Osteoblast (primary cell): ENCODE results near the gene INAFM2. TPM values are rescaled to one million over a fixed set of nuclear protein-coding genes. Genes with fewer than 3 reads are reported as not detected.

ENCODE experiments used
- DNase-seq: peaks from one replicate; pipeline ENCODE4 v3.0.0; 2011; ENCODE audit warnings: low spot score, mixed read lengths; ENCODE audit not compliant: insufficient read length; ENCODE audit errors: missing footprints
- H2AFZ ChIP-seq: 2 replicates; pipeline ENCODE4 v1.6.0; 2011; ENCODE audit warnings: mild to moderate bottlenecking, low read length
- H3K27ac ChIP-seq: 2 replicates; pipeline ENCODE4 v1.5.1; 2011; ENCODE audit warnings: mild to moderate bottlenecking, low read depth, low read length, moderate library complexity
- H3K27me3 ChIP-seq: 2 replicates; pipeline ENCODE4 v1.6.0; 2012; ENCODE audit warnings: mild to moderate bottlenecking, control low read depth, inconsistent platforms, low read length, moderate library complexity; ENCODE audit not compliant: insufficient read depth
- H3K36me3 ChIP-seq: 2 replicates; pipeline ENCODE4 v1.5.1; 2011; ENCODE audit warnings: mild to moderate bottlenecking, low read length, control low read depth, moderate library complexity; ENCODE audit not compliant: insufficient read depth
- H3K4me1 ChIP-seq: 2 replicates; pipeline ENCODE4 v1.5.1; 2011; ENCODE audit warnings: mild to moderate bottlenecking, low read length, control low read depth, moderate library complexity; ENCODE audit not compliant: insufficient read depth
- H3K4me2 ChIP-seq: 2 replicates; pipeline ENCODE4 v1.6.0; 2011; ENCODE audit warnings: mild to moderate bottlenecking, low read length; ENCODE audit not compliant: insufficient read depth
- H3K4me3 ChIP-seq: fragments of 200-600 bp; sonication (generic); 3 replicates; pipeline ENCODE4 v1.5.1; 2012; ENCODE audit warnings: mild to moderate bottlenecking, low read length, inconsistent platforms; ENCODE audit not compliant: insufficient read depth
- H3K79me2 ChIP-seq: 2 replicates; pipeline ENCODE4 v1.6.0; 2012; ENCODE audit warnings: mild to moderate bottlenecking, low read length, control low read depth, inconsistent platforms; ENCODE audit not compliant: insufficient read depth
- H3K9me3 ChIP-seq: 2 replicates; pipeline ENCODE4 v1.5.1; 2011; ENCODE audit warnings: low read depth, low read length, control low read depth
- H4K20me1 ChIP-seq: 2 replicates; pipeline ENCODE4 v1.6.0; 2012; ENCODE audit warnings: mild to moderate bottlenecking, low read length, control low read depth; ENCODE audit not compliant: insufficient read depth
- CTCF ChIP-seq: IDR thresholded peaks from 2 replicates; pipeline ENCODE4 v1.5.1; 2011; ENCODE audit warnings: mild to moderate bottlenecking, low read depth, low read length, moderate library complexity; ENCODE audit errors: extremely low read depth
- total RNA-seq: library from RNA; depleted of rRNA; stranded (reverse); fragments of >200 nt; gene quantifications from 2 replicates; pipeline ENCODE4 v1.2.3, GENCODE V29; 2012

Gene INAFM2
- total RNA-seq, 1 donor = 17.7 TPM

- Histone ChIP-seq H3K4me2 (no peak overlapping the region), H3K36me3 (no peaks in the 10 kb centered on the region), H3K9me3 (peaks cover 4% of the 10 kb centered on the region), H3K27me3 (peaks cover 51% of the 10 kb centered on the region), H3K4me1 (no peaks in the 10 kb centered on the region), H2AFZ (no peak overlapping the region), H3K79me2 (no peaks in the 10 kb centered on the region), H3K27ac (no peak overlapping the region), H4K20me1 (no peaks in the 10 kb centered on the region), H3K4me3 (no peak overlapping the region)
- peak; percentile 77 for DNase-seq
- no peak for TF ChIP-seq CTCF
Measured at GRCh38 chr15:40295297-40295696, 28.2 kb upstream of the INAFM2 start.

- DNase-seq = peak; percentile 68
- Histone ChIP-seq H2AFZ (no peak overlapping the region), H3K27ac (no peak overlapping the region), H3K79me2 (no peaks in the 10 kb centered on the region), H3K27me3 (peaks cover 58% of the 10 kb centered on the region), H3K4me3 (no peak overlapping the region), H3K9me3 (peaks cover 4% of the 10 kb centered on the region), H3K36me3 (no peaks in the 10 kb centered on the region), H4K20me1 (no peaks in the 10 kb centered on the region), H3K4me2 (no peak overlapping the region), H3K4me1 (no peaks in the 10 kb centered on the region)
- no peak for TF ChIP-seq CTCF
Measured at GRCh38 chr15:40295877-40296560, 27.5 kb upstream of the INAFM2 start.

GRCh38 chr15:40296561-40297230, 26.8 kb upstream of the INAFM2 start:
- Histone ChIP-seq H3K4me2 (no peak overlapping the region), H3K9me3 (peaks cover 4% of the 10 kb centered on the region), H4K20me1 (no peaks in the 10 kb centered on the region), H3K4me1 (no peaks in the 10 kb centered on the region), H3K27me3 (peaks cover 55% of the 10 kb centered on the region), H3K36me3 (no peaks in the 10 kb centered on the region), H3K4me3 (no peak overlapping the region), H3K79me2 (no peaks in the 10 kb centered on the region), H2AFZ (no peak overlapping the region), H3K27ac (no peak overlapping the region)
- TF ChIP-seq CTCF = no peak
- peak; percentile 65 for DNase-seq

GRCh38 chr15:40297356-40297755, 26.1 kb upstream of the INAFM2 start:
- H3K4me1 ChIP-seq = no peaks in the 10 kb centered on the region
- H3K9me3 ChIP-seq = peaks cover 4% of the 10 kb centered on the region
- no peaks in the 10 kb centered on the region for H4K20me1 ChIP-seq
- no peaks in the 10 kb centered on the region for H3K79me2 ChIP-seq
- no peak overlapping the region for H2AFZ ChIP-seq
- no peak for TF ChIP-seq CTCF
- peak; percentile 70 for DNase-seq
- H3K36me3 ChIP-seq = no peaks in the 10 kb centered on the region
- H3K27ac ChIP-seq = no peak overlapping the region
- no peak overlapping the region for H3K4me2 ChIP-seq
- peaks cover 48% of the 10 kb centered on the region for H3K27me3 ChIP-seq
- H3K4me3 ChIP-seq = no peak overlapping the region
